GM12878 (cell line): ENCODE data around the gene SAMD7. TPM values are rescaled to one million over a fixed set of nuclear protein-coding genes. Genes with fewer than 3 reads are reported as not detected.

Experiments used
- ATAC-seq: fragments of 200-7000 bp; cut with Tn5 transposase; 3 replicates; pipeline ENCODE4 v1.9.1; 2020; ENCODE audit warnings: mild to moderate bottlenecking, moderate library complexity
- BruUV-seq: library from RNA; stranded (reverse); fragments of 400-500 nt; replicated peaks from 2 replicates; lab custom pipeline; 2021; lab: Mats Ljungman, UMichigan
- CTCF ChIA-PET: fragments of 300-600 bp; sonication (Branson Sonifier 250); formaldehyde crosslinking; extraction: SDS; loops from one replicate; lab custom pipeline; 2021; ENCODE audit warnings: inconsistent platforms; lab: Yijun Ruan, JAX
- POLR2A ChIA-PET: fragments of 350-600 bp; formaldehyde crosslinking; extraction: SDS; loops from one replicate; lab custom pipeline; 2021; ENCODE audit warnings: inconsistent platforms; lab: Charles Lee
- RAD21 ChIA-PET: fragments of 300-600 bp; sonication (Branson Sonifier 250); formaldehyde crosslinking; loops from one replicate; lab custom pipeline; 2023; ENCODE audit warnings: antibody characterized with exemption; ENCODE audit not compliant: unreplicated experiment; lab: Charles Lee
- SMC1A ChIA-PET: fragments of 300-600 bp; sonication (Branson Sonifier 250); formaldehyde crosslinking; loops from one replicate; lab custom pipeline; 2023; ENCODE audit not compliant: unreplicated experiment, uncharacterized antibody; lab: Charles Lee
- DNase-seq: peaks from one replicate; pipeline ENCODE4 v3.0.0-alpha.2; 2011; ENCODE audit warnings: low read depth, low spot score
- FAIRE-seq: peaks from 3 replicates; lab custom pipeline; 2011; peaks lifted over from hg19 to GRCh38; lab: Jason Lieb, UNC
- H2AFZ ChIP-seq: 2 replicates; pipeline ENCODE4 v1.6.0; 2011; ENCODE audit warnings: low read depth, low read length, control low read depth; ENCODE audit not compliant: control insufficient read depth
- H3K27ac ChIP-seq: 2 replicates; pipeline ENCODE4 v1.5.1; 2011; ENCODE audit warnings: control low read depth; ENCODE audit not compliant: control insufficient read depth, insufficient read depth
- H3K27me3 ChIP-seq, 2 experiments: replicated peaks in 1 of 2; 2 replicates each; pipeline versions ENCODE4 v1.6.0 to v1.6.1; 2011; ENCODE audit warnings: low read length in 1 of 2; ENCODE audit not compliant: control insufficient read depth in 2 of 2, insufficient read depth in 2 of 2
- H3K36me3 ChIP-seq, 2 experiments: 2 replicates each; pipeline ENCODE4 v1.5.1; 2011; ENCODE audit warnings: low read length in 1 of 2; ENCODE audit not compliant: control insufficient read depth in 2 of 2, insufficient read depth in 2 of 2
- H3K4me1 ChIP-seq: 2 replicates; pipeline ENCODE4 v1.6.1; 2011; ENCODE audit warnings: mild to moderate bottlenecking, low read length, moderate library complexity, mixed read lengths; ENCODE audit not compliant: control insufficient read depth, insufficient read depth
- H3K4me2 ChIP-seq: 2 replicates; pipeline ENCODE4 v1.6.0; 2011; ENCODE audit warnings: control low read depth; ENCODE audit not compliant: control insufficient read depth, insufficient read depth
- H3K4me3 ChIP-seq: fragments of 200-600 bp; sonication (generic); 2 replicates; pipeline ENCODE4 v1.5.1; 2016
- H3K79me2 ChIP-seq: 2 replicates; pipeline ENCODE4 v1.6.0; 2011; ENCODE audit warnings: low read length; ENCODE audit not compliant: control insufficient read depth, insufficient read depth
- H3K9ac ChIP-seq: 2 replicates; pipeline ENCODE4 v1.8.0; 2011; ENCODE audit warnings: low read length, control low read depth, mixed read lengths; ENCODE audit not compliant: control insufficient read depth, insufficient read depth
- H3K9me3 ChIP-seq: replicated peaks from 3 replicates; pipeline ENCODE4 v1.5.1; 2011; ENCODE audit warnings: mild to moderate bottlenecking, low read length; ENCODE audit not compliant: control insufficient read depth, insufficient read depth
- H4K20me1 ChIP-seq: 2 replicates; pipeline ENCODE4 v1.6.0; 2011; ENCODE audit not compliant: control insufficient read depth, insufficient read depth
- CTCF ChIP-seq, 3 experiments: IDR thresholded peaks in 2 of 3; conservative IDR thresholded peaks in 1 of 3; 2 replicates each; pipeline ENCODE4 v1.5.1; 2011; ENCODE audit warnings: low read depth in 3 of 3, low read length in 3 of 3, mild to moderate bottlenecking in 3 of 3, control low read depth in 2 of 3, moderate library complexity in 2 of 3, inconsistent platforms in 1 of 3, mixed read lengths in 1 of 3; ENCODE audit not compliant: control insufficient read depth in 2 of 3, insufficient read depth in 1 of 3; ENCODE audit errors: extremely low read depth in 1 of 3
- FOS ChIP-seq: IDR thresholded peaks from 3 replicates; pipeline ENCODE4 v1.6.1; 2011; ENCODE audit warnings: borderline replicate concordance; ENCODE audit not compliant: insufficient read length; ENCODE audit errors: extremely low read depth
- FOXK2 ChIP-seq: fragments of 450-650 bp; IDR thresholded peaks from 2 replicates; pipeline ENCODE4 v1.6.1; 2017; ENCODE audit warnings: mild to moderate bottlenecking, moderate library complexity
- NKRF ChIP-seq: fragments of 450-650 bp; conservative IDR thresholded peaks from 2 replicates; pipeline ENCODE4 v1.6.1; 2017; ENCODE audit warnings: mild to moderate bottlenecking, moderate library complexity
- POLR2A ChIP-seq: IDR thresholded peaks from 2 replicates; pipeline ENCODE4 v1.6.1; 2011; ENCODE audit warnings: low read depth, mild to moderate bottlenecking, low read length
- SIX5 ChIP-seq: IDR thresholded peaks from 2 replicates; pipeline ENCODE4 v1.6.1; 2011; ENCODE audit warnings: mild to moderate bottlenecking, low read depth, low read length, moderate library complexity; ENCODE audit not compliant: severe bottlenecking
- WGBS: methylation state at CpG from one replicate; pipeline ENCODE4 v1.1.6; 2016; ENCODE audit warnings: low lambda C conversion rate; ENCODE audit not compliant: insufficient replicate concordance, insufficient coverage; ENCODE audit errors: missing lambda C conversion rate; 5-methylcytosine and 5-hydroxymethylcytosine counted together
- in situ Hi-C: fragments of 300-500 bp; cut with MboI; formaldehyde crosslinking; loops from 9 replicates; pipeline ENCODE4 v1.14.3; 2018; ENCODE audit warnings: mixed read lengths
- intact Hi-C: fragments of 100-400 bp; cut with micrococcal nuclease; formaldehyde crosslinking; loops from one replicate; pipeline ENCODE4 v1.14.2; 2022; ENCODE audit not compliant: unreplicated experiment
- polyA plus RNA-seq, 11 experiments: library from polyadenylated mRNA; depleted of rRNA in 4 of 11; unstranded in 6 of 11; stranded (reverse) in 5 of 11; fragments of >200 nt; fragmentation: Nextera tagmentation in 4 of 11; fragmentation: Illumina TruSeq in 1 of 11; extraction: Ambion mirVana in 4 of 11; extraction: Trizol in 1 of 11; gene quantifications; 1 replicate in 1 of 11; 2 replicates in 10 of 11; pipeline versions ENCODE4 v1.2.1 to v1.2.3, GENCODE V29; 2011 to 2016; ENCODE audit warnings: inconsistent platforms in 2 of 11, missing spikeins in 2 of 11, low read depth in 1 of 11
- total RNA-seq, 4 experiments: library from RNA; depleted of rRNA in 3 of 4; stranded (reverse); fragments of >200 nt in 3 of 4; fragmentation: Illumina TruSeq in 1 of 4; extraction: Trizol in 1 of 4; gene quantifications; 2 replicates each; pipeline versions ENCODE4 v1.2.1 to v1.2.3, GENCODE V29; 2013 to 2021

Gene SAMD7
- total and polyA plus RNA-seq, 10 of the 15 experiments (the other 5 are each of a cell fraction or from before 2014, with no cell fraction given) = 0.03 to 0.11 (median 0.07) TPM; not detected in 3

- in situ Hi-C loops = no loop called here
- no peak overlapping the region for H2AFZ ChIP-seq
- CTCF ChIA-PET = interaction anchor here (0.7 kb wide), 1 partner anchor 24 kb away, joined by 3 read pairs; no protein-coding TSS in a partner anchor
Observed at GRCh38 chr3:169914321-169914720, 2.9 kb downstream of the SAMD7 start.

More at GRCh38 chr3:169914321-169914720, 2.9 kb downstream of the SAMD7 start:
- 36% methylated on average over 2 of the region's 2 CpGs for WGBS
- SMC1A ChIA-PET = interaction anchor here (1.1 kb wide), 1 partner anchor 140 kb away, joined by 4 read pairs; no protein-coding TSS in a partner anchor
- DNase-seq = no peak
- Histone ChIP-seq H3K79me2 (no peaks in the 10 kb centered on the region), H3K4me2 (no peak overlapping the region), H3K4me1 (no peaks in the 10 kb centered on the region), H3K27ac (no peak overlapping the region), H3K36me3 (no peaks in the 10 kb centered on the region), H3K4me3 (no peak overlapping the region), H4K20me1 (no peaks in the 10 kb centered on the region), H3K9ac (no peak overlapping the region), H3K27me3 (no peaks in the 10 kb centered on the region), H3K9me3 (no peaks in the 10 kb centered on the region)
- POLR2A ChIA-PET = no interaction called here
- no TSS peak for BruUV-seq
- FAIRE-seq = no peak
- RAD21 ChIA-PET = no interaction called here
- intact Hi-C loops = no loop called here
- TF ChIP-seq CTCF (IDR thresholded peaks at IDR 0.05 in 2 of 3, conservative IDR thresholded peaks at IDR 0.05 in 1 of 3; ENCODE audit: control insufficient read depth in 2 of 3, extremely low read depth in 1 of 3, insufficient read depth in 1 of 3, low read depth in 3 of 3, low read length in 3 of 3) (no peak), FOS (no peak), POLR2A (no peak), FOXK2 (no peak), NKRF (no peak), SIX5 (no peak)
- no peak for ATAC-seq
